ENCODE results near the gene ZMYM1. TPM values are rescaled to one million over a fixed set of nuclear protein-coding genes. Genes with fewer than 3 reads are reported as not detected.
"Not testable (repeated sequence)": the region's sequence is repeated elsewhere in the genome, so short reads cannot be mapped to it uniquely, and the experiment has no call there.

The ZMYM1 gene
- total and polyA plus RNA-seq, 2 donors, result 8.6 to 10.3 TPM

DNA sequence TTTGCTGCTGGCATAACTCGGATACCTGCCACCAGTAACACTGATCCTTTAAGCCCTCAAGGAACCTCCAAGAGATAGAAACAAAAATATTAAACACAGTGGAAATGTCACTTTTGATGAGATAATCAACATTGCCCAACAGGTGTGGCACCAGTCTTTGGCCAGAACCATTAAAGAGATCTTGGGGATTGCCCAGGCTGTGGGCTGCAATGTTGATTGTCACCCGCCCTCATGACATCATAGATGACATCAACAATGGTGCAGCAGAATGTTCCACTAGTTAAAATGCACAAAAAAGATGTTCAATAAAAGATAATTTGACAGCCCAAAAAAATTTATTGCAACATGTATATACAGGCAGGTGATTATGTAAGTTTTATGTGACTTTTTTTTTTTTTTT, 20.2 kb upstream of the ZMYM1 start:
- no peak overlapping the region for H3K4me3 ChIP-seq (ENCODE audit: low read length in 2 of 2)
- no peaks in the 10 kb centered on the region for H3K4me1 ChIP-seq (ENCODE audit: control insufficient read depth in 2 of 2, insufficient read depth in 2 of 2, low read length in 2 of 2)
- no peak overlapping the region for H3K27ac ChIP-seq (ENCODE audit: low read depth in 1 of 2, low read length in 1 of 2)
- DNase-seq (ENCODE audit: low read depth in 6 of 9, low spot score in 9 of 9), result no peak
- H3K36me3 ChIP-seq (ENCODE audit: control insufficient read depth in 2 of 2, insufficient read depth in 2 of 2, low read length in 1 of 2), result no peaks in the 10 kb centered on the region
- WGBS, result 97% methylated on average over 2 of the region's 2 CpGs
- no peaks in the 10 kb centered on the region for H3K9me3 ChIP-seq (ENCODE audit: control insufficient read depth in 2 of 2, insufficient read depth in 1 of 2, low read length in 1 of 2)
- H3K27me3 ChIP-seq (ENCODE audit: control insufficient read depth in 2 of 2, insufficient read depth in 1 of 2, low read length in 1 of 2), result no peaks in the 10 kb centered on the region

GRCh38 chr1:35062518-35063196, 16.5 kb upstream of the ZMYM1 start:
- H3K4me1 ChIP-seq (ENCODE audit: control insufficient read depth in 2 of 2, insufficient read depth in 2 of 2, low read length in 2 of 2), result no peaks in the 10 kb centered on the region
- no peak overlapping the region for H3K4me3 ChIP-seq (ENCODE audit: low read length in 2 of 2)
- DNase-seq (ENCODE audit: low read depth in 6 of 9, low spot score in 9 of 9), result no peak
- 41% methylated on average over 4 of the region's 4 CpGs for WGBS
- no peaks in the 10 kb centered on the region for H3K27me3 ChIP-seq (ENCODE audit: control insufficient read depth in 2 of 2, insufficient read depth in 1 of 2, low read length in 1 of 2)
- H3K27ac ChIP-seq (ENCODE audit: low read depth in 1 of 2, low read length in 1 of 2), result no peak overlapping the region
- H3K36me3 ChIP-seq (ENCODE audit: control insufficient read depth in 2 of 2, insufficient read depth in 2 of 2, low read length in 1 of 2), result no peaks in the 10 kb centered on the region
- H3K9me3 ChIP-seq (ENCODE audit: control insufficient read depth in 2 of 2, insufficient read depth in 1 of 2, low read length in 1 of 2), result no peaks in the 10 kb centered on the region

- Histone ChIP-seq H3K4me3 (ENCODE audit: low read length in 2 of 2) (no peak overlapping the region), H3K36me3 (ENCODE audit: control insufficient read depth in 2 of 2, insufficient read depth in 2 of 2, low read length in 1 of 2) (no peaks in the 10 kb centered on the region), H3K27ac (ENCODE audit: low read depth in 1 of 2, low read length in 1 of 2) (no peak overlapping the region), H3K4me1 (ENCODE audit: control insufficient read depth in 2 of 2, insufficient read depth in 2 of 2, low read length in 2 of 2) (no peaks in the 10 kb centered on the region), H3K27me3 (ENCODE audit: control insufficient read depth in 2 of 2, insufficient read depth in 1 of 2, low read length in 1 of 2) (no peaks in the 10 kb centered on the region), H3K9me3 (ENCODE audit: control insufficient read depth in 2 of 2, insufficient read depth in 1 of 2, low read length in 1 of 2) (no peaks in the 10 kb centered on the region)
- WGBS, result 99% methylated on average over 2 of the region's 2 CpGs
- DNase-seq (ENCODE audit: low read depth in 6 of 9, low spot score in 9 of 9), result no peak
Observed at GRCh38 chr1:35064265-35064664, 14.9 kb upstream of the ZMYM1 start.

DNA sequence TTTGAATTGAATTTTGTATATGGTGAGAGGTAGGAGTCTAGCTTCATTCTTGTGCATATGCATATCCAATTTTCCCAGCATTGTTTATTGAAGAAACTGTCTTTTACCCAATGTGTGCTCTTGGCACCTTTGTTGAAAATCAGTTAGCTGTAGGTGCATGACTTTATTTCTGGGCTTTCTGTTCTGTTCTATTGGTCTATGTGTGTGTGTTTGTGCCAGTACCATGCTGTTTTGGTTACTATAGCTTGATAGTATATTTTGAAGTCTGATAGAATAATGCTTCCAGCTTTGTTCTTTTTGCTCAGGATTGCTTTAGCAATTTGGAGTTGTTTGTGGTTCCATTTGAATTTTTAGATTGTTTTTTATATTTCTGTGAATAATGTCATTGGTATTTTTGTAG, 9.4 kb upstream of the ZMYM1 start:
- Histone ChIP-seq H3K4me1 (ENCODE audit: control insufficient read depth in 2 of 2, insufficient read depth in 2 of 2, low read length in 2 of 2) (no peaks in the 10 kb centered on the region), H3K36me3 (ENCODE audit: control insufficient read depth in 2 of 2, insufficient read depth in 2 of 2, low read length in 1 of 2) (no peaks in the 10 kb centered on the region), H3K4me3 (ENCODE audit: low read length in 2 of 2) (no peak overlapping the region), H3K27me3 (ENCODE audit: control insufficient read depth in 2 of 2, insufficient read depth in 1 of 2, low read length in 1 of 2) (no peaks in the 10 kb centered on the region), H3K27ac (ENCODE audit: low read depth in 1 of 2, low read length in 1 of 2) (no peak overlapping the region), H3K9me3 (ENCODE audit: control insufficient read depth in 2 of 2, insufficient read depth in 1 of 2, low read length in 1 of 2) (no peaks in the 10 kb centered on the region)
- DNase-seq (ENCODE audit: low read depth in 6 of 9, low spot score in 9 of 9), result no peak

- no peak overlapping the region for H3K4me3 ChIP-seq (ENCODE audit: low read length in 2 of 2)
- WGBS, result 98% methylated on average over 1 of the region's 1 CpG
- H3K36me3 ChIP-seq (ENCODE audit: control insufficient read depth in 2 of 2, insufficient read depth in 2 of 2, low read length in 1 of 2), result no peaks in the 10 kb centered on the region
- no peak overlapping the region for H3K27ac ChIP-seq (ENCODE audit: low read depth in 1 of 2, low read length in 1 of 2)
- H3K4me1 ChIP-seq (ENCODE audit: control insufficient read depth in 2 of 2, insufficient read depth in 2 of 2, low read length in 2 of 2), result no peaks in the 10 kb centered on the region
- H3K9me3 ChIP-seq (ENCODE audit: control insufficient read depth in 2 of 2, insufficient read depth in 1 of 2, low read length in 1 of 2), result no peaks in the 10 kb centered on the region
- no peaks in the 10 kb centered on the region for H3K27me3 ChIP-seq (ENCODE audit: control insufficient read depth in 2 of 2, insufficient read depth in 1 of 2, low read length in 1 of 2)
- DNase-seq (ENCODE audit: low read depth in 6 of 9, low spot score in 9 of 9), result no peak
Observed at GRCh38 chr1:35073265-35073811, 5.8 kb upstream of the ZMYM1 start.

DNA sequence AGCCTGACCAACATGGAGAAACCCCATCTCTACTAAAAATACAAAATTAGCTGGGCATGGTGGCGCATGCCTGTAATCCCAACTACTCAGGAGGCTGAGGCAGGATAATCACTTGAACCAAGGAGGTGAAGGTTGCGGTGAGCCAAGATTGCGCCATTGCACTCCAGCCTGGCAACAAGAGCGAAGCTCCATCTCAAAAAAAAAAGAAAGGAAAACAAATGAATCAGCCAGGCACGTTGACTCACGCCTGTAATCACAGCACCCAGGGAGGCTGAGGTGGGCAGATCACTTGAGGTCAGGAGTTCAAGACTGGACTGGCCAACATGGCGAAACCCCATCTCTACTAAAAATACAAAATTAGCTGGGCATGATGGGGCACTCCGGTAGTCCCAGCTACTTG, 2.8 kb upstream of the ZMYM1 start:
- not testable (repeated sequence) for H3K27me3 ChIP-seq (ENCODE audit: control insufficient read depth in 2 of 2, insufficient read depth in 1 of 2, low read length in 1 of 2); H3K4me3 ChIP-seq (ENCODE audit: low read length in 2 of 2); H3K36me3 ChIP-seq (ENCODE audit: control insufficient read depth in 2 of 2, insufficient read depth in 2 of 2, low read length in 1 of 2); H3K27ac ChIP-seq (ENCODE audit: low read depth in 1 of 2, low read length in 1 of 2); DNase-seq (ENCODE audit: low read depth in 6 of 9, low spot score in 9 of 9); H3K9me3 ChIP-seq (ENCODE audit: control insufficient read depth in 2 of 2, insufficient read depth in 1 of 2, low read length in 1 of 2)
- WGBS, result 91% methylated on average over 8 of the region's 8 CpGs
- peaks cover 10 to 15% of the 10 kb centered on the region in 2 donors for H3K4me1 ChIP-seq (ENCODE audit: control insufficient read depth in 2 of 2, insufficient read depth in 2 of 2, low read length in 2 of 2)

DNA sequence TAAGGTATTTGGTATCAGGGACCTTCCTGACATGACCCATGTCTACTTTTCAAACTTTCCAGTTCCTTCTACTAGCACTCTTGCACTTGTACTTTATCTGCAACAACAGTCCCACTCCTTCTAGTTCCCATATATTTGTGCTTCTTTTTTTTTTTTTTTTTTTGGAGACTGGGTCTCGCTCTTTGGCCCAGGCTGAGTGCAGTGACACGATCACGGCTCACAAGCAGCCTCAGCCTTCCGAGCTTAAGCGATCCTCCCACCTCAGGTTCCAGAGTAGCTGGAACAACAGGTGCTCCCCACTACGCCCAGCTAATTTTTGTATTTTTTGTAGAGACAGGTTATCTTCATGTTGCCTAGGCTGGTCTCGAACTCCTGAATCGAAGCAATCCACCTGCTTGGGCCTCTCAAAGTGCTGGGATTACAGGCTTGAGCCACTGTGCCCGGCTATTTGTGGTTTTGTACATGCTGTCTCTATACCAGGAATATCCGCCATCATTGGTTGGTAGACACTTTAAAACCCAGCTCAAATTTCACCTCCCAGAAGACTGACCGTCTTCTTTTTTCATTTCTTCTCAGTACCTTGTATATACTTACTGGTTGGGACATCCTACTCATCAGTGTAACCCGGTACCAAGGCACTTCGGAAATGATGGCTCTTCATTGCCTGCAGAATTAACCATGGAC, 1.1 kb downstream of the ZMYM1 start:
- whole genome bisulfite sequencing, result 96% methylated on average over 13 of the region's 13 CpGs
- no peak for DNase-seq (ENCODE audit: low read depth in 6 of 9, low spot score in 9 of 9)
- peaks cover 10 to 15% of the 10 kb centered on the region in 2 donors for H3K4me1 ChIP-seq (ENCODE audit: control insufficient read depth in 2 of 2, insufficient read depth in 2 of 2, low read length in 2 of 2)
- H3K4me3 ChIP-seq (ENCODE audit: low read length in 2 of 2), result peak overlapping the region; percentile 69 to 85
- peak overlapping the region in 1 of 2 donors; percentile 91 for H3K27ac ChIP-seq (ENCODE audit: low read depth in 1 of 2, low read length in 1 of 2)
- H3K27me3 ChIP-seq (ENCODE audit: control insufficient read depth in 2 of 2, insufficient read depth in 1 of 2, low read length in 1 of 2), result no peaks in the 10 kb centered on the region
- no peaks in the 10 kb centered on the region for H3K36me3 ChIP-seq (ENCODE audit: control insufficient read depth in 2 of 2, insufficient read depth in 2 of 2, low read length in 1 of 2)
- H3K9me3 ChIP-seq (ENCODE audit: control insufficient read depth in 2 of 2, insufficient read depth in 1 of 2, low read length in 1 of 2), result no peaks in the 10 kb centered on the region

GRCh38 chr1:35085421-35085820, 6.2 kb downstream of the ZMYM1 start:
- H3K36me3 ChIP-seq (ENCODE audit: control insufficient read depth in 2 of 2, insufficient read depth in 2 of 2, low read length in 1 of 2), result peaks cover 0 to 3% of the 10 kb centered on the region in 2 donors
- no peaks in the 10 kb centered on the region for H3K27me3 ChIP-seq (ENCODE audit: control insufficient read depth in 2 of 2, insufficient read depth in 1 of 2, low read length in 1 of 2)
- H3K27ac ChIP-seq (ENCODE audit: low read depth in 1 of 2, low read length in 1 of 2), result no peak overlapping the region
- H3K9me3 ChIP-seq (ENCODE audit: control insufficient read depth in 2 of 2, insufficient read depth in 1 of 2, low read length in 1 of 2), result no peaks in the 10 kb centered on the region
- peaks cover 3% of the 10 kb centered on the region in 2 donors for H3K4me1 ChIP-seq (ENCODE audit: control insufficient read depth in 2 of 2, insufficient read depth in 2 of 2, low read length in 2 of 2)
- DNase-seq (ENCODE audit: low read depth in 6 of 9, low spot score in 9 of 9), result no peak
- H3K4me3 ChIP-seq (ENCODE audit: low read length in 2 of 2), result no peak overlapping the region

DNA sequence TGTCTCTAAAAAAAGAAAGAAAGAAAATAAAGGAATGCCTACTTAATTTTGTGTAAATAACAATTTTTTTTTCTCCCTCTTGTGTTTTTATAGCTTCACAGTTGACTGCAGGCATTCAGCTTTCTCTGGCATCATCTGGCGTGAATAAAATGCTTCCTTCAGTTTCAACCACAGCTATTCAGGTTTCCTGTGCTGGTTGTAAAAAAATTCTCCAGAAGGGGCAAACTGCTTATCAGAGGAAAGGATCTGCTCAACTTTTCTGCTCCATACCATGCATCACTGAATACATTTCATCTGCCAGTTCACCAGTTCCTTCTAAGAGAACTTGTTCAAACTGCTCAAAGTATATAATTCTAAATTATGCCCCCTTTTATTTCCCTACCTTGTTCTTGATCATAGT, 18.0 kb downstream of the ZMYM1 start:
- Histone ChIP-seq H3K27ac (ENCODE audit: low read depth in 1 of 2, low read length in 1 of 2) (no peak overlapping the region), H3K36me3 (ENCODE audit: control insufficient read depth in 2 of 2, insufficient read depth in 2 of 2, low read length in 1 of 2) (peaks cover 20 to 42% of the 10 kb centered on the region in 2 donors), H3K4me3 (ENCODE audit: low read length in 2 of 2) (no peak overlapping the region), H3K4me1 (ENCODE audit: control insufficient read depth in 2 of 2, insufficient read depth in 2 of 2, low read length in 2 of 2) (no peaks in the 10 kb centered on the region), H3K27me3 (ENCODE audit: control insufficient read depth in 2 of 2, insufficient read depth in 1 of 2, low read length in 1 of 2) (no peaks in the 10 kb centered on the region), H3K9me3 (ENCODE audit: control insufficient read depth in 2 of 2, insufficient read depth in 1 of 2, low read length in 1 of 2) (no peaks in the 10 kb centered on the region)
- DNase-seq (ENCODE audit: low read depth in 6 of 9, low spot score in 9 of 9), result peak in 3 of 9 donors; percentile 1 to 30 (median 4)
- WGBS, result 0% methylated on average over 1 of the region's 1 CpG

Data from thymus (tissue), 11 donors.